ENCODE data around the gene VAMP5. TPM values are rescaled to one million over a fixed set of nuclear protein-coding genes. Genes with fewer than 3 reads are reported as not detected.

VAMP5 gene
- total RNA-seq, 1 donor from 2014 or later = 296 TPM

DNA sequence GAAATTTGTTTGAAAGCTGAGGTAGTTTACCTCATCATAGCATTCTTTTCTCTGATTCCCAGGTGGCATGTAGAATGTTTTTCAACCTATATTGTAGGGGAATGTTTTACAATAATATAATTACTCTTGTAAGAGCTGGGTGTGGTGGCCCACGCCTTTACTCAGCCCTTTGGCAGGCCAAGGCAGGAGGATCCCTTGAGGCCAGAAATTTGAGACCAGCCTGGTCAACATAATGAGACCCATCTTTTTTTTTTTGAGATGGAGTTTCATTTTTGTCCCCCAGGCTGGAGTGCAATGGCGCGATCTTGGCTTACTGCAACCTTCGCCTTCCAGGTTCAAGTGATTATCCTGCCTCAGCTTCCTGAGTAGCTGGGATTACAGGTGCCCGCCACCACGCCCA lies 35.4 kb downstream of the VAMP5 start:
- Mint-ChIP-seq H3K9me3 (ENCODE audit: unreplicated experiment) (no peaks in the 10 kb centered on the region), H3K36me3 (ENCODE audit: low read depth, unreplicated experiment) (peaks cover 30% of the 10 kb centered on the region), H3K4me3 (ENCODE audit: unreplicated experiment) (no peak overlapping the region), H3K27me3 (ENCODE audit: unreplicated experiment) (peaks cover 3% of the 10 kb centered on the region), H3K4me1 (ENCODE audit: unreplicated experiment) (peaks cover 7% of the 10 kb centered on the region), H3K27ac (ENCODE audit: unreplicated experiment) (no peak overlapping the region)
- TF ChIP-seq, protein P1, sequence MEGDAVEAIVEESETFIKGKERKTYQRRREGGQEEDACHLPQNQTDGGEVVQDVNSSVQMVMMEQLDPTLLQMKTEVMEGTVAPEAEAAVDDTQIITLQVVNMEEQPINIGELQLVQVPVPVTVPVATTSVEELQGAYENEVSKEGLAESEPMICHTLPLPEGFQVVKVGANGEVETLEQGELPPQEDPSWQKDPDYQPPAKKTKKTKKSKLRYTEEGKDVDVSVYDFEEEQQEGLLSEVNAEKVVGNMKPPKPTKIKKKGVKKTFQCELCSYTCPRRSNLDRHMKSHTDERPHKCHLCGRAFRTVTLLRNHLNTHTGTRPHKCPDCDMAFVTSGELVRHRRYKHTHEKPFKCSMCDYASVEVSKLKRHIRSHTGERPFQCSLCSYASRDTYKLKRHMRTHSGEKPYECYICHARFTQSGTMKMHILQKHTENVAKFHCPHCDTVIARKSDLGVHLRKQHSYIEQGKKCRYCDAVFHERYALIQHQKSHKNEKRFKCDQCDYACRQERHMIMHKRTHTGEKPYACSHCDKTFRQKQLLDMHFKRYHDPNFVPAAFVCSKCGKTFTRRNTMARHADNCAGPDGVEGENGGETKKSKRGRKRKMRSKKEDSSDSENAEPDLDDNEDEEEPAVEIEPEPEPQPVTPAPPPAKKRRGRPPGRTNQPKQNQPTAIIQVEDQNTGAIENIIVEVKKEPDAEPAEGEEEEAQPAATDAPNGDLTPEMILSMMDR (IDR thresholded peaks at IDR 0.05; ENCODE audit: unreplicated experiment) = no peak
- DNase-seq (ENCODE audit: low spot score) = no peak

DNA sequence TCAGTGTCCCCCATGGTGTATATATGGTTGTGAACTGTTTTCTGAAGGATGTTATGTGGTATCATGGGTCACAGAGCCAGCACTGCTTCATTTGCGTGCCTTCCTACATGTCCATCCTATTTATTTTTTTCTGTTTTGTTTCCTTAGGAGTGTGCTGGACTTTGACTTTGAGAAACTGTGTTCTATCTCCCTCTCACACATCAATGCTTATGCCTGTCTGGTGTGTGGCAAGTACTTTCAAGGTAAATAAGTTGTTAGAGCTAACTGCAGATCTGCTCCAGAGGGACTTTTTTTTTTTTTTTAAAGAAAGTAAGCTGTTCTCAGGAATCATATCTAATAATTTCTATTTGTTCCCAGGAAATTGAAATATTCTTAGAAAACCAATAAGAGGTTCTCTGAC lies 37.1 kb downstream of the VAMP5 start:
- H3K4me3 Mint-ChIP-seq (ENCODE audit: unreplicated experiment) = no peak overlapping the region
- no peak overlapping the region for H3K27ac Mint-ChIP-seq (ENCODE audit: unreplicated experiment)
- no peaks in the 10 kb centered on the region for H3K9me3 Mint-ChIP-seq (ENCODE audit: unreplicated experiment)
- H3K27me3 Mint-ChIP-seq (ENCODE audit: unreplicated experiment) = peaks cover 3% of the 10 kb centered on the region
- DNase-seq (ENCODE audit: low spot score) = no peak
- TF ChIP-seq, protein P1 (IDR thresholded peaks at IDR 0.05; ENCODE audit: unreplicated experiment) = no peak
- peaks cover 38% of the 10 kb centered on the region for H3K36me3 Mint-ChIP-seq (ENCODE audit: low read depth, unreplicated experiment)
- peaks cover 7% of the 10 kb centered on the region for H3K4me1 Mint-ChIP-seq (ENCODE audit: unreplicated experiment)

DNA sequence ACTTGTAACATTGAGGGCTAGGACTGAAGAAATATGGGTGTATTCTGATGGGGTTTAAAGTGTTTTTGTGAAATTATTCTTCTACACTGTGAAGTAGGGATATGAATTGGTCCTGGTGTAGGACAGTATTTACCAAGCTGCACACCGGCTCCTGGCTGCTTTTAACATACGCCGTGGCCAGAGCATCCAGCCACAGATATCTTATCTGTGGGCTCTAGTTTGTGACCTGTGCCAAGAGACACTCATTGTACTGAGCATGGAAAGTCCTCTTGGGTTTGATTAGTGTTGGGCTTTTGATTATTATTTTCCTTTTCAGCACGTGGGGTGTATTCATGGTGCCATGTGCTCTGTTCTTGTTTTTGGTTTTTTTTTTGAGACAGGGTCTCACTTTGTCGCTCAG lies 39.8 kb downstream of the VAMP5 start:
- Mint-ChIP-seq H3K4me3 (ENCODE audit: unreplicated experiment) (peak overlapping the region; percentile 23), H3K27ac (ENCODE audit: unreplicated experiment) (no peak overlapping the region), H3K36me3 (ENCODE audit: low read depth, unreplicated experiment) (peaks cover 36% of the 10 kb centered on the region), H3K9me3 (ENCODE audit: unreplicated experiment) (no peaks in the 10 kb centered on the region), H3K27me3 (ENCODE audit: unreplicated experiment) (peaks cover under 1% of the 10 kb centered on the region), H3K4me1 (ENCODE audit: unreplicated experiment) (peaks cover 1% of the 10 kb centered on the region)
- TF ChIP-seq, protein P1 (IDR thresholded peaks at IDR 0.05; ENCODE audit: unreplicated experiment) = no peak
- no peak for DNase-seq (ENCODE audit: low spot score)

DNA sequence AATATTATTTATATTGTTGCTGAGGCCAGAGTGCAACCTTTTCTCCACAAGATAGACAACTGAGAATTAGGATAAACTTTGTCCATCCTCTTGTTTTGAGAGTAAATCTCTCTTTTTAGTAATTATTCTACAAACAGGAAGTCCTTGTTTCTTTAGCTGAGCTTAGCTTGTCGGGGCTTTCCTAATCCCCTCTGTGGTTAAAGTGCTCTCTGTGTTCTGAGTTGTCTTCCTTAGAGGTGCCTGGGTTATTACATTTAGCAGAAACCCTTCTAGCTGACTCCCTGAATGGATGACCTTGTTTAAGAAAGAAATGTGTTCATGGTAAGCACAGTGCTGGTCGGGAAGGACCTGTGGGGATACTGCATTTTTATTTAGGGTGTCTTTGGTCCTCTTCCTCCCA lies 44.4 kb downstream of the VAMP5 start:
- H3K36me3 Mint-ChIP-seq (ENCODE audit: low read depth, unreplicated experiment) = peaks cover 35% of the 10 kb centered on the region
- TF ChIP-seq, protein P1 (IDR thresholded peaks at IDR 0.05; ENCODE audit: unreplicated experiment) = no peak
- no peaks in the 10 kb centered on the region for H3K9me3 Mint-ChIP-seq (ENCODE audit: unreplicated experiment)
- H3K27me3 Mint-ChIP-seq (ENCODE audit: unreplicated experiment) = peaks cover 1% of the 10 kb centered on the region
- no peak overlapping the region for H3K4me3 Mint-ChIP-seq (ENCODE audit: unreplicated experiment)
- no peaks in the 10 kb centered on the region for H3K4me1 Mint-ChIP-seq (ENCODE audit: unreplicated experiment)
- H3K27ac Mint-ChIP-seq (ENCODE audit: unreplicated experiment) = no peak overlapping the region
- DNase-seq (ENCODE audit: low spot score) = no peak

DNA sequence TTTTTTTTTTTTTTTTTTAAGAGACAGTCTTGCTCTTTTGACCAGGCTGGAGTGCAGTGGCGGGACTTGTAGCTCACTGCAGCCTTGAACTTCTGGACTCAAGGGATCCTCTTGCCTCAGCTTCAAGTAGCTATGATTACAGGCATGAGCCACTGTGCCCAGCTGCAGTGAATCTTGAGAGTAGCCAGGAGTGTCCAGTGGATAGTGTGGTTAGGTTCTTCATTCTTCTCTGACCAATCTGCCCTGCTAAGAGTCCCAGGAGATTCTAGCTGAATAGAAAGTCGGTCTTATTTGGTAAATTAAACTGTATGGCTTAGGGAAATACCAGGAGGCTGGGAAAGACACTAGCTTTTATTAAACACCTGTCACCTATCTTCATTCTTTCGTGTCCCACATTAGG lies 47.1 kb downstream of the VAMP5 start:
- TF ChIP-seq, protein P1 (IDR thresholded peaks at IDR 0.05; ENCODE audit: unreplicated experiment) = no peak
- H3K4me3 Mint-ChIP-seq (ENCODE audit: unreplicated experiment) = peak overlapping the region; percentile 71
- no peaks in the 10 kb centered on the region for H3K4me1 Mint-ChIP-seq (ENCODE audit: unreplicated experiment)
- peaks cover 27% of the 10 kb centered on the region for H3K36me3 Mint-ChIP-seq (ENCODE audit: low read depth, unreplicated experiment)
- no peaks in the 10 kb centered on the region for H3K9me3 Mint-ChIP-seq (ENCODE audit: unreplicated experiment)
- peaks cover 1% of the 10 kb centered on the region for H3K27me3 Mint-ChIP-seq (ENCODE audit: unreplicated experiment)
- DNase-seq (ENCODE audit: low spot score) = no peak
- H3K27ac Mint-ChIP-seq (ENCODE audit: unreplicated experiment) = no peak overlapping the region

Data from endothelial cell (in vitro differentiated cells).